Measurements from ENCODE around the gene UBE2K. TPM values are rescaled to one million over a fixed set of nuclear protein-coding genes. Genes with fewer than 3 reads are reported as not detected.

UBE2K gene
- total RNA-seq, 2 donors from 2014 or later: 99.0 to 99.6 TPM

DNA sequence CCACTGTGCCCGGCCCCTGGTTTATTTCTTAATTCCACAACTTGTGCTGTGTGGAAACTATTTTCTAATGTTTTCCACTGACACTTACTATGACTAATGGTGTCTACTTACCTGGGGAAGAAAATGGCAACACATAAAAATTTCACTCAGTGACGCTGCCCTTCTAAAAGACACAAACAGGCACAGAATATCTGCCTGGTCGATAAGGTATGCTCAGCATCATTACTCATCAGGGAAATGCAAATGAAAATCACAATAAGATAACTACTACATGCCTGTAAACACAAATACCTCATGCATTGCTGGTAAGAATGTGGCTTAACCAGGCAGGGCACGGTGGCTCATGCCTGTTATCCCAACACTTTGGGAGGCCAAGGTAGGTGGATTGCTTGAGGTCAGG lies 61.6 kb downstream of the UBE2K start:
- DNase-seq: no peak
- TF ChIP-seq, protein P1, sequence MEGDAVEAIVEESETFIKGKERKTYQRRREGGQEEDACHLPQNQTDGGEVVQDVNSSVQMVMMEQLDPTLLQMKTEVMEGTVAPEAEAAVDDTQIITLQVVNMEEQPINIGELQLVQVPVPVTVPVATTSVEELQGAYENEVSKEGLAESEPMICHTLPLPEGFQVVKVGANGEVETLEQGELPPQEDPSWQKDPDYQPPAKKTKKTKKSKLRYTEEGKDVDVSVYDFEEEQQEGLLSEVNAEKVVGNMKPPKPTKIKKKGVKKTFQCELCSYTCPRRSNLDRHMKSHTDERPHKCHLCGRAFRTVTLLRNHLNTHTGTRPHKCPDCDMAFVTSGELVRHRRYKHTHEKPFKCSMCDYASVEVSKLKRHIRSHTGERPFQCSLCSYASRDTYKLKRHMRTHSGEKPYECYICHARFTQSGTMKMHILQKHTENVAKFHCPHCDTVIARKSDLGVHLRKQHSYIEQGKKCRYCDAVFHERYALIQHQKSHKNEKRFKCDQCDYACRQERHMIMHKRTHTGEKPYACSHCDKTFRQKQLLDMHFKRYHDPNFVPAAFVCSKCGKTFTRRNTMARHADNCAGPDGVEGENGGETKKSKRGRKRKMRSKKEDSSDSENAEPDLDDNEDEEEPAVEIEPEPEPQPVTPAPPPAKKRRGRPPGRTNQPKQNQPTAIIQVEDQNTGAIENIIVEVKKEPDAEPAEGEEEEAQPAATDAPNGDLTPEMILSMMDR (IDR thresholded peaks at IDR 0.05): no peak
- no peak overlapping the region for H3K9ac ChIP-seq (ENCODE audit: low read depth in 2 of 2, low read length in 2 of 2)

DNA sequence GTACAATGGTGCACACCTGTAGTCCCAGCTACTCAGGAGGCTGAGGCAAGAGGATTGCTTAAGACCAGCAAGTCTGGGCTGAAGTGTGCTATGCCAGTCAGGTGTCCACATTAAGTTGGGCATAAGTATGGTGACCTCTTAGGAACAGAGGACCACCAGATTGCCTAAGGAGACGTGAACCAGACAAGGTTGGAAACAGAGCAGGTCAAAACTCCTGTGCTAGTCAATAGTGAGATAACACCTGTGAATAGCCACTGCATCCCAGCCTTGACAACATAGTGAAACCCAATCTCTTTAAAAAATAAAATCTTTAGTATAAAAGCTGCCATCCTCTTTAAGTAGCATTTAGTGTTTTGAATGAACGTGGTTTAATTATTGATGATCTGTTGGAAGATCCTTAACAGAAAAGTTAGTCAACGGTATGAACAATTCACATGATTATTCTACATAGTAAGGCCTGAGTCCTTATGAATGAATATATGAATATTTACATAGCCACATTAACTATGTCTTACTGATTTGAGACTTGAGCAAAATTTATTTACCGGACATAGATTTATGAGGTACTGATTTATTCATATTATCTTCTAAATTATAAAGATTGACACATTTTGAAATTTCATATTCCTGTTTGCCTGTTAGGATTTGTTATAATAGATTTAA lies 63.2 kb downstream of the UBE2K start:
- Histone ChIP-seq H3K9ac (ENCODE audit: low read depth in 2 of 2, low read length in 2 of 2) (no peak overlapping the region), H3K27me3 (no peaks in the 10 kb centered on the region), H3K27ac (no peak overlapping the region), H3K36me3 (no peaks in the 10 kb centered on the region), H3K4me1 (no peaks in the 10 kb centered on the region), H3K4me3 (no peak overlapping the region), H3K9me3 (no peaks in the 10 kb centered on the region)
- intact Hi-C loops (cut with DNase I): no loop called here
- no peak for DNase-seq
- TF ChIP-seq, protein P1 (IDR thresholded peaks at IDR 0.05): no peak

More for the DNA sequence above, 61.6 kb downstream of the UBE2K start:
- intact Hi-C loops (cut with DNase I): no loop called here
- Histone ChIP-seq H3K4me3 (no peak overlapping the region), H3K27ac (no peak overlapping the region), H3K9me3 (no peaks in the 10 kb centered on the region), H3K27me3 (no peaks in the 10 kb centered on the region), H3K4me1 (no peaks in the 10 kb centered on the region), H3K36me3 (no peaks in the 10 kb centered on the region)

DNA sequence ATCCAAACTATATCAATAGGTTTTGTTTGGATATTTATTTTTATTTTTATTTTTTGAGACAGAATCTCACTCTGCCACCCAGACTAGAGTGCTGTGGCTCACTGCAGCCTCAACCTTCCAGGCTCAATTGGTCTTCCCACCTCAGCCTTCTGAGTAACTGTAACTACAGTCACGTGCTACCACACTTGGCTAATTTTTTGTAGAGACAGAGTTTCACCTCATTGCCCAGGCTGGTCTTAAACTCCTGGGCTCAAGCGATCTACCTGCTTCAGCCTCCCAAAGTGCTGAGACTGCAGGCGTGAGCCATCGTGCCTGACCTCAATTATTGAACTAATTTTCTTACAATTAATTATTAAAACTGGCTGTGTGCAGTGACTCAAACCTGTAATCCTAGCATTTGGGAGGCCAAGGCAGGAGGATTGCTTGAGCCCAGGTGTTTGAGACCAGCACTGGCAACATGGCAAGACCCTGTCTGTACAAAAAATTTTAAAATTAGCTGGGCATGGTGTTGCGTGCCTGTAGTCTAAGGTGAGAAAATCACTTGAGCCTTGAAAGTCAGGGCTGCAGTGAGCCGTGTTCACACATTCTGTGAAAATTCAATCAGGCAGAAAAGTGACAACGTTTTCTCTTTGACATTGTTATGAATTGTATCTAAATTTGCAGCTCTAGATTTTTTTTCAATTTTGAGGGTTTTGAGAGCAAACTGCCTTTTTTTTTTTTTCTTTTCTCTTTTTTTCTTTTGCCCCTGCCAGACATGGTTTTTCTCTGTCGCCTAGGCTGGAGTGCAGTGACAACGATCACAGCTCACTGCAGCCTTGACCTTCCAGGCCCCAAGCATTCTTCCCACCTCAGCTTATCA lies 66.0 kb downstream of the UBE2K start:
- H3K36me3 ChIP-seq: no peaks in the 10 kb centered on the region

GRCh38 chr4:39770005-39770404 lies 72.1 kb downstream of the UBE2K start:
- Histone ChIP-seq H3K9ac (ENCODE audit: low read depth in 2 of 2, low read length in 2 of 2) (no peak overlapping the region), H3K36me3 (no peaks in the 10 kb centered on the region), H3K4me3 (no peak overlapping the region), H3K9me3 (no peaks in the 10 kb centered on the region), H3K4me1 (no peaks in the 10 kb centered on the region), H3K27me3 (no peaks in the 10 kb centered on the region), H3K27ac (no peak overlapping the region)
- no peak for DNase-seq
- intact Hi-C loops (cut with DNase I): no loop called here
- TF ChIP-seq, protein P1 (IDR thresholded peaks at IDR 0.05): no peak

More for the DNA sequence above, 66.0 kb downstream of the UBE2K start:
- Histone ChIP-seq H3K27me3 (no peaks in the 10 kb centered on the region), H3K27ac (no peak overlapping the region), H3K4me3 (no peak overlapping the region), H3K9me3 (no peaks in the 10 kb centered on the region), H3K4me1 (no peaks in the 10 kb centered on the region), H3K9ac (ENCODE audit: low read depth in 2 of 2, low read length in 2 of 2) (no peak overlapping the region)
- intact Hi-C loops (cut with DNase I): no loop called here
- TF ChIP-seq, protein P1 (IDR thresholded peaks at IDR 0.05): no peak
- no peak for DNase-seq

DNA sequence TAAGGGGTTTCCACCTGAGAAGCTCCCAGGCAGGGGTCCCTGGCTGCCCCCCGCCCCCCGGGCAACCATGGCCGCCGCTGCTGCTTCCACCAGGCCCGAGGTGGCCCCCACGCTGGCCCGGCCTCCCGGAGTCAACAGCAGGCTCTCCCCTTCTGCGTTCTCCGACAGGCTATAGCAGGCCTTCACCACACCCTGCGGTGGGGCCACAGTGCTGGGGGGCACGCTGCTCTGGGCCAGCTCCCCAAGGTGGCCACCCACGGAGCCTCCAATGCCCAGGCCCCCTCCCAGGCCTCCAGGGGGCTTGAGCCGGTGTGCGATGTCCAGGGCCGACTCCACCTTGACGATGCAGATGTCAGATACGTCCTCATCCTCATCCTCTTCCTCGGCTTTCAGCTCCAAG lies 72.5 kb downstream of the UBE2K start:
- H3K36me3 ChIP-seq: no peaks in the 10 kb centered on the region
- H3K4me3 ChIP-seq: no peak overlapping the region
- H3K4me1 ChIP-seq: no peaks in the 10 kb centered on the region
- intact Hi-C loops (cut with DNase I): no loop called here
- no peaks in the 10 kb centered on the region for H3K9me3 ChIP-seq
- no peak for DNase-seq
- H3K27me3 ChIP-seq: no peaks in the 10 kb centered on the region
- H3K27ac ChIP-seq: no peak overlapping the region
- TF ChIP-seq, protein P1 (IDR thresholded peaks at IDR 0.05): no peak
- H3K9ac ChIP-seq (ENCODE audit: low read depth in 2 of 2, low read length in 2 of 2): no peak overlapping the region
